Liver (tissue), 9 donors: ENCODE measurements around the gene ARHGEF10L. TPM values are rescaled to one million over a fixed set of nuclear protein-coding genes. Genes with fewer than 3 reads are reported as not detected.

Source experiments
- DNase-seq: peaks from one replicate; pipeline ENCODE4 v3.0.0-alpha.2; 2017; ENCODE audit warnings: low spot score
- H3K27ac ChIP-seq, 2 donors: one replicate each; pipeline ENCODE4 v1.7.0; 2013; ENCODE audit warnings: inconsistent platforms in 2 of 2, low read length in 2 of 2, control low read depth in 1 of 2, low read depth in 1 of 2, mild to moderate bottlenecking in 1 of 2
- H3K27me3 ChIP-seq, 4 donors: one replicate each; pipeline versions ENCODE4 v1.6.1 to v1.7.0; 2013; ENCODE audit warnings: low read length in 3 of 4, inconsistent platforms in 1 of 4, mild to moderate bottlenecking in 1 of 4, moderate library complexity in 1 of 4; ENCODE audit not compliant: control insufficient read depth in 4 of 4, insufficient read depth in 4 of 4
- H3K36me3 ChIP-seq, 4 donors: one replicate each; pipeline versions ENCODE4 v1.6.1 to v1.7.0; 2013; ENCODE audit warnings: low read length in 3 of 4, mild to moderate bottlenecking in 3 of 4, low read depth in 1 of 4, moderate library complexity in 1 of 4; ENCODE audit not compliant: control insufficient read depth in 4 of 4, insufficient read depth in 3 of 4
- H3K4me1 ChIP-seq, 4 donors: one replicate each; pipeline versions ENCODE4 v1.6.1 to v1.7.0; 2013; ENCODE audit warnings: low read length in 3 of 4, mild to moderate bottlenecking in 3 of 4, moderate library complexity in 1 of 4; ENCODE audit not compliant: control insufficient read depth in 4 of 4, insufficient read depth in 4 of 4
- H3K4me3 ChIP-seq, 3 donors: one replicate each; pipeline versions ENCODE4 v1.6.1 to v1.7.0; 2013; ENCODE audit warnings: low read length in 3 of 3, control low read depth in 1 of 3, low read depth in 1 of 3, mild to moderate bottlenecking in 1 of 3
- H3K9ac ChIP-seq, 2 donors: one replicate each; pipeline ENCODE4 v1.7.0; 2013; ENCODE audit warnings: low read length in 2 of 2, mild to moderate bottlenecking in 2 of 2, moderate library complexity in 2 of 2, control low read depth in 1 of 2, low read depth in 1 of 2
- H3K9me3 ChIP-seq, 4 donors: one replicate each; pipeline versions ENCODE4 v1.6.1 to v1.7.0; 2013; ENCODE audit warnings: low read length in 3 of 4; ENCODE audit not compliant: control insufficient read depth in 4 of 4
- EGR1 ChIP-seq, 2 donors: IDR thresholded peaks; 2 replicates each; pipeline ENCODE4 v1.6.1; 2016 to 2018; ENCODE audit warnings: antibody characterized with exemption in 2 of 2, low read depth in 2 of 2
- FOXA1 ChIP-seq: IDR thresholded peaks from 2 replicates; pipeline ENCODE4 v1.6.1; 2016; ENCODE audit warnings: antibody characterized with exemption
- FOXA2 ChIP-seq: IDR thresholded peaks from 2 replicates; pipeline ENCODE4 v1.6.1; 2016; ENCODE audit warnings: antibody characterized with exemption
- GABPA ChIP-seq, 2 donors: IDR thresholded peaks in 1 of 2; conservative IDR thresholded peaks in 1 of 2; 2 replicates each; pipeline ENCODE4 v1.6.1; 2016; ENCODE audit warnings: antibody characterized with exemption in 2 of 2, mild to moderate bottlenecking in 1 of 2, moderate library complexity in 1 of 2
- HNF4A ChIP-seq, 2 donors: conservative IDR thresholded peaks; 2 replicates each; pipeline ENCODE4 v1.6.1; 2016; ENCODE audit warnings: antibody characterized with exemption in 2 of 2, mild to moderate bottlenecking in 2 of 2
- HNF4G ChIP-seq: IDR thresholded peaks from 2 replicates; pipeline ENCODE4 v1.6.1; 2016; ENCODE audit warnings: antibody characterized with exemption
- JUND ChIP-seq, 2 donors: IDR thresholded peaks; 2 replicates each; pipeline ENCODE4 v1.6.1; 2016; ENCODE audit warnings: antibody characterized with exemption in 2 of 2
- NR2F2 ChIP-seq: IDR thresholded peaks from 2 replicates; pipeline ENCODE4 v1.6.1; 2016; ENCODE audit warnings: antibody characterized with exemption
- RAD21 ChIP-seq, 2 donors: IDR thresholded peaks; 2 replicates each; pipeline ENCODE4 v1.6.1; 2016; ENCODE audit warnings: antibody characterized with exemption in 2 of 2, mild to moderate bottlenecking in 2 of 2
- RXRA ChIP-seq, 2 donors: IDR thresholded peaks; 2 replicates each; pipeline ENCODE4 v1.6.1; 2017 to 2018; ENCODE audit warnings: antibody characterized with exemption in 2 of 2, mild to moderate bottlenecking in 1 of 2
- SP1 ChIP-seq: IDR thresholded peaks from 2 replicates; pipeline ENCODE4 v1.6.1; 2018; ENCODE audit warnings: antibody characterized with exemption, mild to moderate bottlenecking
- TAF1 ChIP-seq: conservative IDR thresholded peaks from 2 replicates; pipeline ENCODE4 v1.6.1; 2016; ENCODE audit warnings: antibody characterized with exemption, mild to moderate bottlenecking
- YY1 ChIP-seq: IDR thresholded peaks from 2 replicates; pipeline ENCODE4 v1.6.1; 2016; ENCODE audit warnings: antibody characterized with exemption, mild to moderate bottlenecking
- WGBS: extraction: QIAGEN DNeasy Blood & Tissue Kit; methylation state at CpG from one replicate; pipeline ENCODE4 v1.1.7; 2013; 5-methylcytosine and 5-hydroxymethylcytosine counted together
- polyA plus RNA-seq, 2 donors: library from polyadenylated mRNA; stranded (reverse) in 1 of 2; unstranded in 1 of 2; fragments of 200-250 nt in 1 of 2; fragments of >200 nt in 1 of 2; fragmentation: Nextera tagmentation in 1 of 2; extraction: Ambion mirVana in 1 of 2; gene quantifications; one replicate each; pipeline versions ENCODE4 v1.2.1 to v1.2.3, GENCODE V29; 2013 to 2015
- total RNA-seq, 2 donors: library from RNA; depleted of rRNA; stranded (reverse); fragments of >200 nt; gene quantifications; one replicate each; pipeline ENCODE4 v1.2.3, GENCODE V29; 2014
- TF ChIP-seq, protein P1 (sequence below): IDR thresholded peaks from 2 replicates; pipeline ENCODE4 v1.6.1; 2016; ENCODE audit warnings: antibody characterized with exemption
- TF ChIP-seq, protein P2 (sequence below): IDR thresholded peaks from 2 replicates; pipeline ENCODE4 v1.6.1; 2016; ENCODE audit warnings: antibody characterized with exemption
- TF ChIP-seq, protein P3 (sequence below): IDR thresholded peaks from 2 replicates; pipeline ENCODE4 v1.6.1; 2016; ENCODE audit warnings: antibody characterized with exemption
- TF ChIP-seq, protein P4 (sequence below): fragments of 150-350 bp; IDR thresholded peaks from 2 replicates; pipeline ENCODE4 v1.5.1; 2017; ENCODE audit warnings: improper control_type of control experiment, low read depth, low read length; ENCODE audit not compliant: missing input control
- TF ChIP-seq, protein P5 (sequence below): IDR thresholded peaks from 2 replicates; pipeline ENCODE4 v1.6.1; 2016; ENCODE audit warnings: antibody characterized with exemption, mild to moderate bottlenecking
- donor health status: healthy.
- donor health status: healthy.
- donor health status: healthy.
- donor health status: healthy.
- donor health status: healthy.

The ARHGEF10L gene
- total and polyA plus RNA-seq, 4 donors = 26.3 to 169 (median 57.5) TPM

DNA sequence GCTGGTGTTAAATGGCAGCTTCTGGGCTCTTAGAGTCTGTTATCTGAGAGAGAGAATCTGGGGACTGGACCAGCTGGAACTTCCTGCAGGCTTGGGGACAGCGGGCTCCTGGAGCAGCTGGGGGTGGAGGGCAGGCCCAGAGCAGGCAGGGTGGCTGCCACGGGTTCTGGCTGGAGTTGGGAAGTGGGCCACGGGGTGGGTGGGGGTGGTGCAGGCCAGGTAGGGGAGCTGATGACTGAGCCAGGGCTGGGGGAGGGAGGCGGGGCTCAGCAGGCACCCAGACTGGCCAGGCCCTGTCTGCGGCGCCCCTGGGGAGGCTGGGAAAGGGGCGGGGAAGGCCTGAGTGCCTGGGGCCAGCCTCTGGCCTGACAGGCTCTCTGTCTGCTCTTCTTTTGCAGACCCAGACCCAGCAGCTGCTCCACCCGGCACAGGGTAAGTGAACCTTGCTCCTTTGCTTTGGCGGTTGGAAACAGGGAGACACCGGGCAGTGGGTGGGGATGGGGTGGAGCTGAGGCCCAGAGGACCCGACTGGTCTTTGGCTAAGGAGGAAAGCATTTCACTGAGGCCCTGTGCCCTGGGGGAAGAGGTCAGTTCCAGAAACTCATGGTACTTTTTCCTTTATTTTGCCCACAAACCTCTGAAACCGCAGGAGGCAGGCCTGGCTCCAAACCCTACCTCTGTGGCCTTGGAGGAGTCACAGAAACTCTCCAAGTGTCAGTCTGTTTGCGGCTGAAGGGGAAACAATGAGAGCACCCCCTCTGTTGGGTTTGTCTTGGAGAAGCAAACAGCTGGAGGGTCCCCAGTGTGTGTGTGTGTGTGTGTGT, 48.8 kb downstream of the ARHGEF10L start (continued):
- TF ChIP-seq, protein P1, sequence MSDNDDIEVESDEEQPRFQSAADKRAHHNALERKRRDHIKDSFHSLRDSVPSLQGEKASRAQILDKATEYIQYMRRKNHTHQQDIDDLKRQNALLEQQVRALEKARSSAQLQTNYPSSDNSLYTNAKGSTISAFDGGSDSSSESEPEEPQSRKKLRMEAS = peak; percentile 87
- TF ChIP-seq, protein P2, sequence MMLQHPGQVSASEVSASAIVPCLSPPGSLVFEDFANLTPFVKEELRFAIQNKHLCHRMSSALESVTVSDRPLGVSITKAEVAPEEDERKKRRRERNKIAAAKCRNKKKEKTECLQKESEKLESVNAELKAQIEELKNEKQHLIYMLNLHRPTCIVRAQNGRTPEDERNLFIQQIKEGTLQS = peak; percentile 57
- TF ChIP-seq SP1 (peak; percentile 93), FOXA2 (peak; percentile 11), HNF4A (conservative IDR thresholded peaks at IDR 0.05) (peak; percentile 88 to 92)
- TF ChIP-seq, protein P3, sequence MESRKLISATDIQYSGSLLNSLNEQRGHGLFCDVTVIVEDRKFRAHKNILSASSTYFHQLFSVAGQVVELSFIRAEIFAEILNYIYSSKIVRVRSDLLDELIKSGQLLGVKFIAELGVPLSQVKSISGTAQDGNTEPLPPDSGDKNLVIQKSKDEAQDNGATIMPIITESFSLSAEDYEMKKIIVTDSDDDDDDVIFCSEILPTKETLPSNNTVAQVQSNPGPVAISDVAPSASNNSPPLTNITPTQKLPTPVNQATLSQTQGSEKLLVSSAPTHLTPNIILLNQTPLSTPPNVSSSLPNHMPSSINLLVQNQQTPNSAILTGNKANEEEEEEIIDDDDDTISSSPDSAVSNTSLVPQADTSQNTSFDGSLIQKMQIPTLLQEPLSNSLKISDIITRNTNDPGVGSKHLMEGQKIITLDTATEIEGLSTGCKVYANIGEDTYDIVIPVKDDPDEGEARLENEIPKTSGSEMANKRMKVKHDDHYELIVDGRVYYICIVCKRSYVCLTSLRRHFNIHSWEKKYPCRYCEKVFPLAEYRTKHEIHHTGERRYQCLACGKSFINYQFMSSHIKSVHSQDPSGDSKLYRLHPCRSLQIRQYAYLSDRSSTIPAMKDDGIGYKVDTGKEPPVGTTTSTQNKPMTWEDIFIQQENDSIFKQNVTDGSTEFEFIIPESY = peak; percentile 40

DNA sequence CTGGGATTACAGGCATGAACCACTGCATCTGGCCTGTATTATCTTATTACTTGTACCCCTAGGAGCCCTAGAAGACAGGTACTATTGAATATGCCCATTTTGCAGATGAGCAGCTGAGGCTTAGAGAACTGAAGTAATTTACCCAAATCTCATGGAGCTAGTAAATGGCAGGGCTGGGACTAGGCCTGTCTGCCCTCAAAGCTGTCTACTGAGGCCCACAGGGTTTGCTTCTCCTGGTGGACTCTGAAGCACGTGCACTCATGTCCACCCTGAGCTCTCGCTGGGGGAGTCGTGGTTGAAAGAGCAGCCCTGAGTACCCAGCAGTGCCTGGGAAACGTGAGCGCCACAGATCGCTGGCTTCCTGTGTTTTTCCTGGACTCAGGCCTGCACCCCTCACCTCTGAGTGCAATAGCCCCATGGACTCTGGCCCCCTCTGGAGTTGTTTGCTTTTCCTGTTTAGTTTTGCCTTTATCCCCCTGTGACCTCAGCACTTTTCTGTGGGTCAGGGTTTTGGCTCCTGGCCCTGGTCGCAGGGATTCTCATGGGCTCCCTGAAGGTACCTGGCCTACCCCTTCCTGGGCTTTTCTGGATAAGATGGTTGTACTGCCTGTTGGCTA, 52.4 kb downstream of the ARHGEF10L start:
- peak; percentile 100 for TF ChIP-seq RXRA (IDR thresholded peaks at IDR 0.05)
- TF ChIP-seq, protein P2 = peak; percentile 85
- TF ChIP-seq, protein P4, sequence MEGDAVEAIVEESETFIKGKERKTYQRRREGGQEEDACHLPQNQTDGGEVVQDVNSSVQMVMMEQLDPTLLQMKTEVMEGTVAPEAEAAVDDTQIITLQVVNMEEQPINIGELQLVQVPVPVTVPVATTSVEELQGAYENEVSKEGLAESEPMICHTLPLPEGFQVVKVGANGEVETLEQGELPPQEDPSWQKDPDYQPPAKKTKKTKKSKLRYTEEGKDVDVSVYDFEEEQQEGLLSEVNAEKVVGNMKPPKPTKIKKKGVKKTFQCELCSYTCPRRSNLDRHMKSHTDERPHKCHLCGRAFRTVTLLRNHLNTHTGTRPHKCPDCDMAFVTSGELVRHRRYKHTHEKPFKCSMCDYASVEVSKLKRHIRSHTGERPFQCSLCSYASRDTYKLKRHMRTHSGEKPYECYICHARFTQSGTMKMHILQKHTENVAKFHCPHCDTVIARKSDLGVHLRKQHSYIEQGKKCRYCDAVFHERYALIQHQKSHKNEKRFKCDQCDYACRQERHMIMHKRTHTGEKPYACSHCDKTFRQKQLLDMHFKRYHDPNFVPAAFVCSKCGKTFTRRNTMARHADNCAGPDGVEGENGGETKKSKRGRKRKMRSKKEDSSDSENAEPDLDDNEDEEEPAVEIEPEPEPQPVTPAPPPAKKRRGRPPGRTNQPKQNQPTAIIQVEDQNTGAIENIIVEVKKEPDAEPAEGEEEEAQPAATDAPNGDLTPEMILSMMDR = peak; percentile 1
- TF ChIP-seq FOXA1 = peak; percentile 91
- TF ChIP-seq, protein P5, sequence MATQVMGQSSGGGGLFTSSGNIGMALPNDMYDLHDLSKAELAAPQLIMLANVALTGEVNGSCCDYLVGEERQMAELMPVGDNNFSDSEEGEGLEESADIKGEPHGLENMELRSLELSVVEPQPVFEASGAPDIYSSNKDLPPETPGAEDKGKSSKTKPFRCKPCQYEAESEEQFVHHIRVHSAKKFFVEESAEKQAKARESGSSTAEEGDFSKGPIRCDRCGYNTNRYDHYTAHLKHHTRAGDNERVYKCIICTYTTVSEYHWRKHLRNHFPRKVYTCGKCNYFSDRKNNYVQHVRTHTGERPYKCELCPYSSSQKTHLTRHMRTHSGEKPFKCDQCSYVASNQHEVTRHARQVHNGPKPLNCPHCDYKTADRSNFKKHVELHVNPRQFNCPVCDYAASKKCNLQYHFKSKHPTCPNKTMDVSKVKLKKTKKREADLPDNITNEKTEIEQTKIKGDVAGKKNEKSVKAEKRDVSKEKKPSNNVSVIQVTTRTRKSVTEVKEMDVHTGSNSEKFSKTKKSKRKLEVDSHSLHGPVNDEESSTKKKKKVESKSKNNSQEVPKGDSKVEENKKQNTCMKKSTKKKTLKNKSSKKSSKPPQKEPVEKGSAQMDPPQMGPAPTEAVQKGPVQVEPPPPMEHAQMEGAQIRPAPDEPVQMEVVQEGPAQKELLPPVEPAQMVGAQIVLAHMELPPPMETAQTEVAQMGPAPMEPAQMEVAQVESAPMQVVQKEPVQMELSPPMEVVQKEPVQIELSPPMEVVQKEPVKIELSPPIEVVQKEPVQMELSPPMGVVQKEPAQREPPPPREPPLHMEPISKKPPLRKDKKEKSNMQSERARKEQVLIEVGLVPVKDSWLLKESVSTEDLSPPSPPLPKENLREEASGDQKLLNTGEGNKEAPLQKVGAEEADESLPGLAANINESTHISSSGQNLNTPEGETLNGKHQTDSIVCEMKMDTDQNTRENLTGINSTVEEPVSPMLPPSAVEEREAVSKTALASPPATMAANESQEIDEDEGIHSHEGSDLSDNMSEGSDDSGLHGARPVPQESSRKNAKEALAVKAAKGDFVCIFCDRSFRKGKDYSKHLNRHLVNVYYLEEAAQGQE = peak; percentile 77
- TF ChIP-seq NR2F2 = peak; percentile 97
- TF ChIP-seq, protein P1 = peak; percentile 100
- peak; percentile 96 to 99 for TF ChIP-seq HNF4A (conservative IDR thresholded peaks at IDR 0.05)
- TF ChIP-seq JUND (IDR thresholded peaks at IDR 0.05) = peak; percentile 89 to 91
- TF ChIP-seq YY1 = peak; percentile 88
- TF ChIP-seq FOXA2 = peak; percentile 89
- peak; percentile 93 for TF ChIP-seq HNF4G
- TF ChIP-seq TAF1 = no peak
- TF ChIP-seq SP1 = peak; percentile 99
- TF ChIP-seq, protein P3 = peak; percentile 96
- TF ChIP-seq RAD21 (IDR thresholded peaks at IDR 0.05) = peak; percentile 64 to 70
- peak; percentile 76 to 98 for TF ChIP-seq EGR1 (IDR thresholded peaks at IDR 0.05; ENCODE audit: low read depth in 2 of 2)
- peak in 1 of 2 donors; percentile 74 for TF ChIP-seq GABPA (IDR thresholded peaks at IDR 0.05 in 1 of 2, conservative IDR thresholded peaks at IDR 0.05 in 1 of 2)
- Histone ChIP-seq H3K27me3 (no peaks in the 10 kb centered on the region), H3K4me3 (no peak overlapping the region), H3K36me3 (peaks cover 8 to 28% (median 16%) of the 10 kb centered on the region in 4 donors), H3K27ac (peak overlapping the region; percentile 63 to 81), H3K9me3 (no peaks in the 10 kb centered on the region), H3K9ac (peak overlapping the region in 1 of 2 donors; percentile 27), H3K4me1 (peaks cover 37 to 96% (median 84%) of the 10 kb centered on the region in 4 donors)
- peak; percentile 66 for DNase-seq
- WGBS = 12% methylated on average over 7 of the region's 7 CpGs
